CD4-positive, alpha-beta T cell treated with Interleukin-1 beta for 1 hour (primary cell): ENCODE data around the gene CORO2B.
"Not testable (repeated sequence)": the region's sequence is repeated elsewhere in the genome, so short reads cannot be mapped to it uniquely, and the experiment has no call there.

ENCODE experiments used
- DNase-seq, 2 donors: peaks; one replicate each; pipeline ENCODE4 v3.0.0-alpha.2; 2020 to 2022

Gene CORO2B

GRCh38 chr15:68743256-68743655, 164.5 kb downstream of the CORO2B start:
- no peak for DNase-seq

GRCh38 chr15:68749365-68749764, 170.6 kb downstream of the CORO2B start:
- DNase-seq = no peak

- no peak for DNase-seq
Observed at GRCh38 chr15:68749793-68750192, 171.0 kb downstream of the CORO2B start.

- no peak for DNase-seq
Observed at GRCh38 chr15:68751622-68752021, 172.8 kb downstream of the CORO2B start.

GRCh38 chr15:68755731-68756130, 176.9 kb downstream of the CORO2B start:
- no peak for DNase-seq

- not testable (repeated sequence) for DNase-seq
Observed at GRCh38 chr15:68759982-68760579, 181.3 kb downstream of the CORO2B start.

- no peak for DNase-seq
Observed at GRCh38 chr15:68763063-68763462, 184.3 kb downstream of the CORO2B start.

- no peak for DNase-seq
Observed at GRCh38 chr15:68764090-68764489, 185.3 kb downstream of the CORO2B start.

GRCh38 chr15:68765602-68766368, 187.0 kb downstream of the CORO2B start:
- no peak for DNase-seq

- DNase-seq = no peak
Observed at GRCh38 chr15:68767833-68768232, 189.0 kb downstream of the CORO2B start.

- no peak for DNase-seq
Observed at GRCh38 chr15:68768321-68768720, 189.5 kb downstream of the CORO2B start.

- no peak for DNase-seq
Observed at GRCh38 chr15:68769702-68770101, 190.9 kb downstream of the CORO2B start.

- no peak for DNase-seq
Observed at GRCh38 chr15:68770216-68770615, 191.4 kb downstream of the CORO2B start.

GRCh38 chr15:68773036-68773435, 194.2 kb downstream of the CORO2B start:
- DNase-seq = no peak

GRCh38 chr15:68774120-68774519, 195.3 kb downstream of the CORO2B start:
- DNase-seq = no peak

GRCh38 chr15:68774521-68775235, 195.9 kb downstream of the CORO2B start:
- no peak for DNase-seq

- no peak for DNase-seq
Observed at GRCh38 chr15:68775236-68775577, 196.4 kb downstream of the CORO2B start.

GRCh38 chr15:68775671-68776476, 197.1 kb downstream of the CORO2B start:
- DNase-seq = no peak

- no peak for DNase-seq
Observed at GRCh38 chr15:68776477-68777270, 197.9 kb downstream of the CORO2B start.
